IPS-NIHi11 (cell line): Measurements from ENCODE around the gene HLA-DPA1.

Source experiments
- DNase-seq: peaks from one replicate; pipeline ENCODE4 v3.0.0; 2012; ENCODE audit warnings: mixed read lengths, low spot score

The HLA-DPA1 gene

GRCh38 chr6:33088931-33089620, 15.6 kb upstream of the HLA-DPA1 start:
- no peak for DNase-seq

GRCh38 chr6:33088258-33088930, 14.9 kb upstream of the HLA-DPA1 start:
- DNase-seq = no peak

GRCh38 chr6:33085627-33086026, 12.2 kb upstream of the HLA-DPA1 start:
- DNase-seq = no peak

- DNase-seq = peak; percentile 63
Observed at GRCh38 chr6:33082702-33083101, 9.3 kb upstream of the HLA-DPA1 start.

- no peak for DNase-seq
Observed at GRCh38 chr6:33081098-33081824, 7.8 kb upstream of the HLA-DPA1 start.

- peak; percentile 78 for DNase-seq
Observed at GRCh38 chr6:33080127-33081089, 7.0 kb upstream of the HLA-DPA1 start.

- DNase-seq = no peak
Observed at GRCh38 chr6:33079580-33079979, 6.1 kb upstream of the HLA-DPA1 start.

GRCh38 chr6:33078919-33079521, 5.6 kb upstream of the HLA-DPA1 start:
- DNase-seq = no peak

GRCh38 chr6:33078442-33078841, 5.0 kb upstream of the HLA-DPA1 start:
- no peak for DNase-seq

GRCh38 chr6:33077908-33078307, 4.5 kb upstream of the HLA-DPA1 start:
- DNase-seq = no peak

- DNase-seq = no peak
Observed at GRCh38 chr6:33076406-33076934, 3.0 kb upstream of the HLA-DPA1 start.

GRCh38 chr6:33075568-33076405, 2.3 kb upstream of the HLA-DPA1 start, which contains the start of gene HLA-DPB1:
Gene HLA-DPB1, plus strand, starts transcription at chr6:33075990. Its CDS starts 52 bp downstream, at chr6:33076042.
- DNase-seq = peak; percentile 62

- no peak for DNase-seq
Observed at GRCh38 chr6:33075208-33075567, 1.7 kb upstream of the HLA-DPA1 start.

- no peak for DNase-seq
Observed at GRCh38 chr6:33072508-33073100, 845 bp downstream of the HLA-DPA1 start.

GRCh38 chr6:33071569-33071968, 1.9 kb downstream of the HLA-DPA1 start:
- DNase-seq = no peak

- no peak for DNase-seq
Observed at GRCh38 chr6:33070909-33071308, 2.5 kb downstream of the HLA-DPA1 start.

GRCh38 chr6:33069021-33069738, 4.3 kb downstream of the HLA-DPA1 start:
- no peak for DNase-seq

GRCh38 chr6:33066917-33067521, 6.4 kb downstream of the HLA-DPA1 start:
- no peak for DNase-seq

- no peak for DNase-seq
Observed at GRCh38 chr6:33065312-33065711, 8.1 kb downstream of the HLA-DPA1 start.
